WTC11 (cell line): ENCODE measurements around the gene TMEM179. TPM values are rescaled to one million over a fixed set of nuclear protein-coding genes. Genes with fewer than 3 reads are reported as not detected.

Experiments used
- ATAC-seq: fragments of 200-7000 bp; cut with Tn5 transposase; 2 replicates; pipeline ENCODE4 v1.10.0; 2021; ENCODE audit warnings: mild to moderate bottlenecking, moderate library complexity
- CTCF ChIA-PET: fragments of 300-600 bp; sonication (Branson Sonifier 250); formaldehyde crosslinking; loops from one replicate; lab custom pipeline; 2021; ENCODE audit warnings: antibody characterized with exemption; lab: Charles Lee
- POLR2A ChIA-PET: fragments of 350-600 bp; sonication (Branson Sonifier 250); formaldehyde crosslinking; loops from one replicate; lab custom pipeline; 2021; ENCODE audit warnings: antibody characterized with exemption; lab: Charles Lee
- DNase-seq: peaks from one replicate; pipeline ENCODE4 v3.0.0; 2021; ENCODE audit warnings: low spot score
- H3K27ac Mint-ChIP-seq: 2 replicates; pipeline ENCODE4 v1.8.0; 2021; ENCODE audit warnings: mixed read lengths
- H3K27me3 Mint-ChIP-seq: 2 replicates; pipeline ENCODE4 v1.8.0; 2021; ENCODE audit warnings: low read depth, mild to moderate bottlenecking, moderate library complexity, mixed read lengths
- H3K36me3 Mint-ChIP-seq: 2 replicates; pipeline ENCODE4 v1.8.0; 2021; ENCODE audit warnings: mixed read lengths
- H3K4me1 Mint-ChIP-seq: 2 replicates; pipeline ENCODE4 v1.8.0; 2022; ENCODE audit warnings: mixed read lengths
- H3K4me3 Mint-ChIP-seq: 2 replicates; pipeline ENCODE4 v1.8.0; 2021; ENCODE audit warnings: mild to moderate bottlenecking, moderate library complexity, mixed read lengths
- H3K9me3 Mint-ChIP-seq: 2 replicates; pipeline ENCODE4 v1.8.0; 2021; ENCODE audit warnings: mixed read lengths
- AFF4 ChIP-seq: sonication (generic); formaldehyde crosslinking; IDR thresholded peaks from 2 replicates; pipeline ENCODE4 v1.8.1; 2023; ENCODE audit warnings: mild to moderate bottlenecking, missing genetic modification reagents, borderline replicate concordance
- E2F1 ChIP-seq: sonication (generic); formaldehyde crosslinking; IDR thresholded peaks from 2 replicates; pipeline ENCODE4 v1.8.0; 2022; ENCODE audit warnings: mild to moderate bottlenecking, missing genetic modification reagents
- E2F4 ChIP-seq: sonication (generic); formaldehyde crosslinking; IDR thresholded peaks from 2 replicates; pipeline ENCODE4 v1.8.1; 2022; ENCODE audit warnings: low read depth, mild to moderate bottlenecking, moderate library complexity, missing genetic modification reagents, borderline replicate concordance
- NFE2L1 ChIP-seq: sonication (generic); formaldehyde crosslinking; IDR thresholded peaks from 2 replicates; pipeline ENCODE4 v1.8.1; 2023; ENCODE audit warnings: missing genetic modification reagents
- SMAD3 ChIP-seq: sonication (generic); formaldehyde crosslinking; IDR thresholded peaks from 2 replicates; pipeline ENCODE4 v1.8.0; 2022; ENCODE audit warnings: missing genetic modification reagents, mild to moderate bottlenecking, borderline replicate concordance
- USF1 ChIP-seq: sonication (generic); formaldehyde crosslinking; IDR thresholded peaks from 2 replicates; pipeline ENCODE4 v1.8.0; 2022; ENCODE audit warnings: mild to moderate bottlenecking, missing genetic modification reagents
- ZBTB21 ChIP-seq: sonication (generic); formaldehyde crosslinking; IDR thresholded peaks from 2 replicates; pipeline ENCODE4 v1.8.1; 2023; ENCODE audit warnings: mild to moderate bottlenecking, missing genetic modification reagents, borderline replicate concordance
- ZNF138 ChIP-seq: sonication (generic); formaldehyde crosslinking; conservative IDR thresholded peaks from 2 replicates; pipeline ENCODE4 v1.8.1; 2022; ENCODE audit warnings: mild to moderate bottlenecking, moderate library complexity, missing genetic modification reagents
- ZNF396 ChIP-seq: fragments of 250-450 bp; sonication (Bioruptor Pico); IDR thresholded peaks from 2 replicates; pipeline ENCODE4 v1.8.0; 2021; ENCODE audit warnings: mild to moderate bottlenecking, moderate library complexity, borderline replicate concordance
- ZNF416 ChIP-seq: fragments of 250-450 bp; sonication (Bioruptor Pico); IDR thresholded peaks from 2 replicates; pipeline ENCODE4 v1.9.0; 2021; ENCODE audit warnings: mild to moderate bottlenecking, inconsistent platforms
- total RNA-seq: library from RNA; stranded (reverse); gene quantifications from 3 replicates; pipeline ENCODE4 v1.2.3, GENCODE V29; 2021

Gene TMEM179
- total RNA-seq, 1 experiment from 2014 or later = 2.4 TPM

GRCh38 chr14:104610749-104611310 is 6.3 kb upstream of the TMEM179 start (continued):
- no peak for TF ChIP-seq AFF4 (CRISPR knock-in tag)
- TF ChIP-seq ZNF138 (CRISPR knock-in tag) = no peak
- TF ChIP-seq USF1 (CRISPR knock-in tag) = no peak
- TF ChIP-seq ZBTB21 = no peak

GRCh38 chr14:104609666-104610065 is 5.1 kb upstream of the TMEM179 start:
- CTCF ChIA-PET = no interaction called here
- H3K4me3 Mint-ChIP-seq = no peak overlapping the region
- DNase-seq (no peak), ATAC-seq (no peak)
- no peak overlapping the region for H3K27ac Mint-ChIP-seq
- TF ChIP-seq ZNF396 (no peak), E2F1 (CRISPR knock-in tag) (no peak), ZNF138 (CRISPR knock-in tag) (no peak), E2F4 (CRISPR knock-in tag) (no peak), ZNF416 (CRISPR knock-in tag) (no peak), NFE2L1 (CRISPR knock-in tag) (no peak), AFF4 (CRISPR knock-in tag) (no peak), SMAD3 (CRISPR knock-in tag) (no peak)
- peaks cover 5% of the 10 kb centered on the region; the same call in 1 of the 2 replicates for H3K9me3 Mint-ChIP-seq
- POLR2A ChIA-PET = no interaction called here
- peaks cover 35% of the 10 kb centered on the region for H3K27me3 Mint-ChIP-seq
- no peaks in the 10 kb centered on the region for H3K36me3 Mint-ChIP-seq
- H3K4me1 Mint-ChIP-seq = peaks cover 7% of the 10 kb centered on the region
